WTC11 (cell line): ENCODE results near the gene DGKQ. TPM values are rescaled to one million over a fixed set of nuclear protein-coding genes. Genes with fewer than 3 reads are reported as not detected.

Source experiments
- ATAC-seq: fragments of 200-7000 bp; cut with Tn5 transposase; 2 replicates; pipeline ENCODE4 v1.10.0; 2021; ENCODE audit warnings: mild to moderate bottlenecking, moderate library complexity
- CTCF ChIA-PET: fragments of 300-600 bp; sonication (Branson Sonifier 250); formaldehyde crosslinking; loops from one replicate; lab custom pipeline; 2021; ENCODE audit warnings: antibody characterized with exemption; lab: Charles Lee
- POLR2A ChIA-PET: fragments of 350-600 bp; sonication (Branson Sonifier 250); formaldehyde crosslinking; loops from one replicate; lab custom pipeline; 2021; ENCODE audit warnings: antibody characterized with exemption; lab: Charles Lee
- DNase-seq: peaks from one replicate; pipeline ENCODE4 v3.0.0; 2021; ENCODE audit warnings: low spot score
- H3K27ac Mint-ChIP-seq: 2 replicates; pipeline ENCODE4 v1.8.0; 2021; ENCODE audit warnings: mixed read lengths
- H3K27me3 Mint-ChIP-seq: 2 replicates; pipeline ENCODE4 v1.8.0; 2021; ENCODE audit warnings: low read depth, mild to moderate bottlenecking, moderate library complexity, mixed read lengths
- H3K36me3 Mint-ChIP-seq: 2 replicates; pipeline ENCODE4 v1.8.0; 2021; ENCODE audit warnings: mixed read lengths
- H3K4me1 Mint-ChIP-seq: 2 replicates; pipeline ENCODE4 v1.8.0; 2022; ENCODE audit warnings: mixed read lengths
- H3K4me3 Mint-ChIP-seq: 2 replicates; pipeline ENCODE4 v1.8.0; 2021; ENCODE audit warnings: mild to moderate bottlenecking, moderate library complexity, mixed read lengths
- H3K9me3 Mint-ChIP-seq: 2 replicates; pipeline ENCODE4 v1.8.0; 2021; ENCODE audit warnings: mixed read lengths
- GABPB1 ChIP-seq: sonication (generic); formaldehyde crosslinking; IDR thresholded peaks from 2 replicates; pipeline ENCODE4 v1.8.1; 2023; ENCODE audit warnings: mild to moderate bottlenecking, missing genetic modification reagents
- GTF2I ChIP-seq: fragments of 250-450 bp; sonication (Bioruptor Pico); conservative IDR thresholded peaks from 2 replicates; pipeline ENCODE4 v1.4.0; 2021; ENCODE audit warnings: mild to moderate bottlenecking
- MYBL2 ChIP-seq: sonication (generic); formaldehyde crosslinking; IDR thresholded peaks from 2 replicates; pipeline ENCODE4 v1.8.1; 2023; ENCODE audit warnings: mild to moderate bottlenecking, moderate library complexity, missing genetic modification reagents
- NR3C1 ChIP-seq: sonication (generic); formaldehyde crosslinking; conservative IDR thresholded peaks from 2 replicates; pipeline ENCODE4 v1.8.1; 2023; ENCODE audit warnings: low read depth, mild to moderate bottlenecking, missing genetic modification reagents
- PRRX2 ChIP-seq: fragments of 250-450 bp; sonication (Bioruptor Pico); IDR thresholded peaks from 2 replicates; pipeline ENCODE4 v1.8.0; 2021; ENCODE audit warnings: mild to moderate bottlenecking
- SOX15 ChIP-seq: fragments of 250-450 bp; sonication (Bioruptor Pico); IDR thresholded peaks from 2 replicates; pipeline ENCODE4 v1.9.0; 2021; ENCODE audit warnings: mild to moderate bottlenecking
- SP1 ChIP-seq: sonication (generic); formaldehyde crosslinking; conservative IDR thresholded peaks from 2 replicates; pipeline ENCODE4 v1.8.1; 2022; ENCODE audit warnings: missing genetic modification reagents
- ZNF263 ChIP-seq: sonication (generic); formaldehyde crosslinking; IDR thresholded peaks from 2 replicates; pipeline ENCODE4 v1.8.1; 2022; ENCODE audit warnings: low read depth, mild to moderate bottlenecking, moderate library complexity, missing genetic modification reagents
- ZNF416 ChIP-seq: fragments of 250-450 bp; sonication (Bioruptor Pico); IDR thresholded peaks from 2 replicates; pipeline ENCODE4 v1.9.0; 2021; ENCODE audit warnings: mild to moderate bottlenecking, inconsistent platforms
- total RNA-seq: library from RNA; stranded (reverse); gene quantifications from 3 replicates; pipeline ENCODE4 v1.2.3, GENCODE V29; 2021
- TF ChIP-seq, protein P1 (sequence below): sonication (generic); formaldehyde crosslinking; IDR thresholded peaks from 2 replicates; pipeline ENCODE4 v1.8.1; 2023; ENCODE audit warnings: mild to moderate bottlenecking, missing genetic modification reagents, moderate library complexity
- TF ChIP-seq, protein P2 (sequence below): sonication (generic); formaldehyde crosslinking; IDR thresholded peaks from 2 replicates; pipeline ENCODE4 v1.8.0; 2022; ENCODE audit warnings: mild to moderate bottlenecking, missing genetic modification reagents
- TF ChIP-seq, protein P3 (sequence below): sonication (generic); formaldehyde crosslinking; IDR thresholded peaks from 2 replicates; pipeline ENCODE4 v1.8.1; 2023; ENCODE audit warnings: mild to moderate bottlenecking, missing genetic modification reagents
- TF ChIP-seq, protein P4 (sequence below): fragments of 250-450 bp; sonication (Bioruptor Pico); IDR thresholded peaks from 2 replicates; pipeline ENCODE4 v1.8.0; 2021; ENCODE audit warnings: mild to moderate bottlenecking

The DGKQ gene
- total RNA-seq, 1 experiment from 2014 or later, result 19.3 TPM

DNA sequence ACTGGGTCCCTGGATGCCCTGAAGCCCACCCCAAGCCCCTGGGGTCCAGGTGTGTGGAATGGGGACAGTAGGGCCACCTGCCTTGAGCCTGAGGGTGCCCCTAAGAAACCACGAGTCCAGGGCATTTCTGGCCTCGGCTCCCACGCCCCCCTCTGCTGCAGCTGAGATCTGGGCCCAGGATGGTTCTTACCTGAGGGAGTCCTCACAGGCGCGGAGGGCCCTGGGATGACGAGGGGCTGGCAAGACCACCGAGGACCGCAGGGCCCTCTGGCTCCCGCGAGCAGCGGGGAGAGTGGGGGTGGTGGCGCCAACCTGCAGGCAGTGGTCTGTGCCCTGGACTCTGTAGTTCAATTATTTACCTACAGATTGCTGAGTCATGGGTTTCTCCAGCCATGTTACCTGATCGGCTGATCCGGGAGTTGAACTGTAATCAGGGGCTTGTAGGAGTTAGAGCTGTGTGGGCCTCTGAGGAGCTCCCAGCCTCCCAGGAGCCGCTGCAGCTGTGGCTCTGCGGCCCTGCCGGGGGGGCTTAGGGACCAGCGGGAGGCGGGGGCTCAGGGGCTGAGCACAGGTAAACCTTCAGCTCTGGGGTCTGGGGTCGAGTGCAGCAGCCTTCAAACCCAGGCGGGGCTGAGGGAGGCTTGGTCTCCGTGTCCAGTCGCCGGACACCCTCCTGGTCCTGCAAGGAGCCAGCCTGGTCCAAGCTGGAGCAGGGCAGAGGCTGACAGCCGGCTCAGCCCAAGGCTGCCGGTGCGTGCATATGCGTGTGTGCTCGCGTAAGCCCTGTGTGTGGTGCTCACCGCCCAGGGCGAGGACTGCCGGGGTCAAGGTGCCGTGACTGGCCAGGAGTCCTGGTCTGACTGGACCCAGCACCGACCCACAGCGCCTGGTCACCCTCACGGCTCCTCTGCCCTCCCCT is 20.0 kb upstream of the DGKQ start, which contains the start of gene SLC26A1:
SLC26A1 (minus strand) TSS at position 294 of the 919 bp plus-strand sequence. CDS start 1,701 bp downstream, outside the sequence.
- Mint-ChIP-seq H3K4me3 (no peak within 1 kb of the TSS), H3K27me3 (peaks cover 28% of the 10 kb centered on the region), H3K4me1 (peaks cover 2% of the 10 kb centered on the region), H3K27ac (no peak within 1 kb of the TSS), H3K36me3 (no peaks in the 10 kb centered on the region), H3K9me3 (no peaks in the 10 kb centered on the region)
- no peak; the same call in 1 of the 2 replicates for ATAC-seq
- POLR2A ChIA-PET, result interaction anchor here (0.6 to 1.5 kb wide), 2 partner anchors 8 to 1114 kb away, joined by 3 to 5 read pairs; no protein-coding TSS in a partner anchor
- TF ChIP-seq MYBL2 (CRISPR knock-in tag), result no peak
- TF ChIP-seq, protein P1, sequence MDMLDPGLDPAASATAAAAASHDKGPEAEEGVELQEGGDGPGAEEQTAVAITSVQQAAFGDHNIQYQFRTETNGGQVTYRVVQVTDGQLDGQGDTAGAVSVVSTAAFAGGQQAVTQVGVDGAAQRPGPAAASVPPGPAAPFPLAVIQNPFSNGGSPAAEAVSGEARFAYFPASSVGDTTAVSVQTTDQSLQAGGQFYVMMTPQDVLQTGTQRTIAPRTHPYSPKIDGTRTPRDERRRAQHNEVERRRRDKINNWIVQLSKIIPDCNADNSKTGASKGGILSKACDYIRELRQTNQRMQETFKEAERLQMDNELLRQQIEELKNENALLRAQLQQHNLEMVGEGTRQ (CRISPR knock-in tag), result no peak
- TF ChIP-seq GTF2I (CRISPR knock-in tag), result no peak
- no peak for TF ChIP-seq SP1 (CRISPR knock-in tag)
- no peak for TF ChIP-seq ZNF263 (CRISPR knock-in tag)
- TF ChIP-seq ZNF416, result no peak
- TF ChIP-seq, protein P2, sequence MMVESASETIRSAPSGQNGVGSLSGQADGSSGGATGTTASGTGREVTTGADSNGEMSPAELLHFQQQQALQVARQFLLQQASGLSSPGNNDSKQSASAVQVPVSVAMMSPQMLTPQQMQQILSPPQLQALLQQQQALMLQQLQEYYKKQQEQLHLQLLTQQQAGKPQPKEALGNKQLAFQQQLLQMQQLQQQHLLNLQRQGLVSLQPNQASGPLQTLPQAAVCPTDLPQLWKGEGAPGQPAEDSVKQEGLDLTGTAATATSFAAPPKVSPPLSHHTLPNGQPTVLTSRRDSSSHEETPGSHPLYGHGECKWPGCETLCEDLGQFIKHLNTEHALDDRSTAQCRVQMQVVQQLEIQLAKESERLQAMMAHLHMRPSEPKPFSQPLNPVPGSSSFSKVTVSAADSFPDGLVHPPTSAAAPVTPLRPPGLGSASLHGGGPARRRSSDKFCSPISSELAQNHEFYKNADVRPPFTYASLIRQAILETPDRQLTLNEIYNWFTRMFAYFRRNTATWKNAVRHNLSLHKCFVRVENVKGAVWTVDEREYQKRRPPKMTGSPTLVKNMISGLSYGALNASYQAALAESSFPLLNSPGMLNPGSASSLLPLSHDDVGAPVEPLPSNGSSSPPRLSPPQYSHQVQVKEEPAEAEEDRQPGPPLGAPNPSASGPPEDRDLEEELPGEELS, result no peak
- TF ChIP-seq, protein P3, sequence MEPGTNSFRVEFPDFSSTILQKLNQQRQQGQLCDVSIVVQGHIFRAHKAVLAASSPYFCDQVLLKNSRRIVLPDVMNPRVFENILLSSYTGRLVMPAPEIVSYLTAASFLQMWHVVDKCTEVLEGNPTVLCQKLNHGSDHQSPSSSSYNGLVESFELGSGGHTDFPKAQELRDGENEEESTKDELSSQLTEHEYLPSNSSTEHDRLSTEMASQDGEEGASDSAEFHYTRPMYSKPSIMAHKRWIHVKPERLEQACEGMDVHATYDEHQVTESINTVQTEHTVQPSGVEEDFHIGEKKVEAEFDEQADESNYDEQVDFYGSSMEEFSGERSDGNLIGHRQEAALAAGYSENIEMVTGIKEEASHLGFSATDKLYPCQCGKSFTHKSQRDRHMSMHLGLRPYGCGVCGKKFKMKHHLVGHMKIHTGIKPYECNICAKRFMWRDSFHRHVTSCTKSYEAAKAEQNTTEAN (CRISPR knock-in tag), result no peak
- no peak for TF ChIP-seq SOX15 (CRISPR knock-in tag)
- TF ChIP-seq NR3C1, result no peak
- TF ChIP-seq, protein P4, sequence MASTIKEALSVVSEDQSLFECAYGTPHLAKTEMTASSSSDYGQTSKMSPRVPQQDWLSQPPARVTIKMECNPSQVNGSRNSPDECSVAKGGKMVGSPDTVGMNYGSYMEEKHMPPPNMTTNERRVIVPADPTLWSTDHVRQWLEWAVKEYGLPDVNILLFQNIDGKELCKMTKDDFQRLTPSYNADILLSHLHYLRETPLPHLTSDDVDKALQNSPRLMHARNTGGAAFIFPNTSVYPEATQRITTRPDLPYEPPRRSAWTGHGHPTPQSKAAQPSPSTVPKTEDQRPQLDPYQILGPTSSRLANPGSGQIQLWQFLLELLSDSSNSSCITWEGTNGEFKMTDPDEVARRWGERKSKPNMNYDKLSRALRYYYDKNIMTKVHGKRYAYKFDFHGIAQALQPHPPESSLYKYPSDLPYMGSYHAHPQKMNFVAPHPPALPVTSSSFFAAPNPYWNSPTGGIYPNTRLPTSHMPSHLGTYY (CRISPR knock-in tag), result no peak
- no peak for DNase-seq
- CTCF ChIA-PET, result interaction anchor here (0.6 to 1.3 kb wide), 2 partner anchors 8 to 775 kb away, joined by 3 to 4 read pairs; no protein-coding TSS in a partner anchor

DNA sequence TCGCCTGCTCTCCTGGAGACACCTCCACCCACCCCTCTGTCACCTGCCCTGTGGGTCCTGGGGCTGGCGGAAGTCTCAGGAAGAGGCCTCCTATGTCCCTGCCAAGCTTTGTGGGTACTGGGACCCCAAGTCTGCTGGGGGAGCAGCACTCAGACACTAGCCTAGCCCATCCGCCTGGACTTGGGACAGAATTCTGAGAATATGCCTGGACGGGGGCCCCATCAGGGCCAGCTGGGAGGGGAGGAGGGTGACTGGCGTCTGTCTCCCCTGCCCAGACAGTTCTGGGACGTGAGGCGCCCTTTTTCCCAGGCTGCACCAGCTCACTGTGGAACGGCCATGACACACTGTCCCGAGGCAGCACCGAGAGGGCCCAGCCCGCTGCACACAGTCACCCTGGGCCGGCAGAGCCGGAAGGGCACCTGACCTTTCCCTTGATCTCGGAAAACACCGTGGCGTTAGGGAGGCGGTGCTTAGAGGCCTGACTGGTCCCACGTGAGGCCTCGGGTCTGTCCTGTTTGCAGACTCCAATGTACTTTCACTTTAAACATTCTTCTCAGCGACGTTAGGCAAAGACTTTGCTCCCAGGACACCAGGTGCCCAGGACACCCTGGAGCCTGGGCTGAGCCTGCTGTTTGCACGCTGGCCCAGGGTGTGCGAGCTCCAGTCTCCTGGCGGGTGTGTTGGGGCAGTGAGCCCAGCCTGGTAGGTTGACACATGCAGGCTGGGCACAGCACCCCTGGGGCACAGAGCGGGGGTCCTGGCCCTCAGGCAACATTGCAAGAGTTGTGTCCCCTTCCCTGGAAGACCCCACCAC is 19.1 kb upstream of the DGKQ start:
- H3K27me3 Mint-ChIP-seq, result peaks cover 20% of the 10 kb centered on the region
- ChIA-PET POLR2A (no interaction called here), CTCF (interaction anchor here (0.6 kb wide), 1 partner anchor 515 kb away, joined by 3 read pairs; no protein-coding TSS in a partner anchor)
- no peaks in the 10 kb centered on the region for H3K36me3 Mint-ChIP-seq
- no peaks in the 10 kb centered on the region for H3K9me3 Mint-ChIP-seq
- no peak overlapping the region for H3K27ac Mint-ChIP-seq
- H3K4me3 Mint-ChIP-seq, result no peak overlapping the region
- ATAC-seq (no peak), DNase-seq (no peak)
- TF ChIP-seq GABPB1 (CRISPR knock-in tag) (peak; percentile 31), PRRX2 (CRISPR knock-in tag) (no peak)
- H3K4me1 Mint-ChIP-seq, result peaks cover 2% of the 10 kb centered on the region
